Suprapubic skin (tissue), 4 donors: ENCODE measurements around the gene TECTA. TPM values are rescaled to one million over a fixed set of nuclear protein-coding genes. Genes with fewer than 3 reads are reported as not detected.

Source experiments
- DNase-seq, 2 donors: peaks; one replicate each; pipeline ENCODE4 v3.0.0-alpha.2; 2019; ENCODE audit warnings: low spot score in 2 of 2
- H3K27ac ChIP-seq: fragments of 200-600 bp; sonication (generic); one replicate; pipeline ENCODE4 v1.5.1; 2019
- H3K27me3 ChIP-seq: fragments of 200-600 bp; sonication (generic); one replicate; pipeline ENCODE4 v1.5.1; 2019
- H3K36me3 ChIP-seq: fragments of 200-600 bp; sonication (generic); one replicate; pipeline ENCODE4 v1.5.1; 2019
- H3K4me1 ChIP-seq: fragments of 200-600 bp; sonication (generic); one replicate; pipeline ENCODE4 v1.5.1; 2019
- H3K4me3 ChIP-seq: fragments of 200-600 bp; sonication (generic); one replicate; pipeline ENCODE4 v1.5.1; 2019; ENCODE audit warnings: mild to moderate bottlenecking
- H3K9me3 ChIP-seq: fragments of 200-600 bp; sonication (generic); one replicate; pipeline ENCODE4 v1.5.1; 2019
- EP300 ChIP-seq: sonication (generic); formaldehyde crosslinking; IDR thresholded peaks from one replicate; pipeline ENCODE4 v1.6.1; 2017; ENCODE audit warnings: antibody characterized with exemption
- POLR2A ChIP-seq, 2 donors: fragments of 450-650 bp; IDR thresholded peaks; one replicate each; pipeline ENCODE4 v1.6.1; 2017; ENCODE audit warnings: antibody characterized with exemption in 2 of 2, mild to moderate bottlenecking in 2 of 2, moderate library complexity in 2 of 2
- POLR2AphosphoS5 ChIP-seq, 3 donors: sonication (generic); formaldehyde crosslinking; IDR thresholded peaks; one replicate each; pipeline ENCODE4 v1.6.1; 2017; ENCODE audit warnings: antibody characterized with exemption in 3 of 3
- WGBS: methylation state at CpG from one replicate; pipeline ENCODE4 v1.1.5; 2018; 5-methylcytosine and 5-hydroxymethylcytosine counted together
- total RNA-seq, 4 donors: library from RNA; depleted of rRNA; stranded (reverse); fragments of >200 nt; gene quantifications; one replicate each; pipeline ENCODE4 v1.1.0, GENCODE V29; 2016
- TF ChIP-seq, protein P1 (sequence below), 2 donors: fragments of 200-600 bp in 1 of 2; fragments of 450-650 bp in 1 of 2; sonication (generic) in 1 of 2; IDR thresholded peaks; one replicate each; pipeline ENCODE4 v1.5.1; 2016 to 2019; ENCODE audit warnings: antibody characterized with exemption in 2 of 2, mild to moderate bottlenecking in 1 of 2, moderate library complexity in 1 of 2

The TECTA gene
- total RNA-seq, 4 donors from 2014 or later = 0.19 to 1.4 (median 0.62) TPM

DNA sequence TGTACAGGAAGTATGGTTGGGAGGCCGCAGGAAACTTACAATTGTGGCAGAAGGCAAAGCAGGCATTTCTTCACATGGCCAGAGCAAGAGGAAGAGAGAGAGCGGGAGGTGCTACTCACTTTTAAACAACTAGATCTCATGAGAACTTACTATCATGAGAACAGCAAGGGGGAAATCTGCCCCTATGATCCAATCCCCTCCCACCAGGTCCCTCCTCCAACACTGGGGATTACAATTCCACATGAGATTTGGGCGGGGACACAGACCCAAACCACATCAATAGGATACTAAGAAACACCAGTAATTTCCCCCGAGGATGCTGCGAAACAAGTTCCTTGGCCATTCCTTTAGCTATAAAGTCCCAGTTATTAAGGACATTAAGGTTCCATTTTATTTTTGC lies 97.4 kb downstream of the TECTA start:
- peaks cover 3% of the 10 kb centered on the region for H3K4me1 ChIP-seq
- H3K27me3 ChIP-seq = peaks cover 13% of the 10 kb centered on the region
- no peak for DNase-seq
- 72% methylated on average over 5 of the region's 5 CpGs for whole genome bisulfite sequencing
- no peaks in the 10 kb centered on the region for H3K9me3 ChIP-seq
- no peak overlapping the region for H3K27ac ChIP-seq
- no peak for TF ChIP-seq POLR2AphosphoS5 (IDR thresholded peaks at IDR 0.05)
- no peak for TF ChIP-seq EP300
- no peak for TF ChIP-seq POLR2A (IDR thresholded peaks at IDR 0.05)
- TF ChIP-seq, protein P1, sequence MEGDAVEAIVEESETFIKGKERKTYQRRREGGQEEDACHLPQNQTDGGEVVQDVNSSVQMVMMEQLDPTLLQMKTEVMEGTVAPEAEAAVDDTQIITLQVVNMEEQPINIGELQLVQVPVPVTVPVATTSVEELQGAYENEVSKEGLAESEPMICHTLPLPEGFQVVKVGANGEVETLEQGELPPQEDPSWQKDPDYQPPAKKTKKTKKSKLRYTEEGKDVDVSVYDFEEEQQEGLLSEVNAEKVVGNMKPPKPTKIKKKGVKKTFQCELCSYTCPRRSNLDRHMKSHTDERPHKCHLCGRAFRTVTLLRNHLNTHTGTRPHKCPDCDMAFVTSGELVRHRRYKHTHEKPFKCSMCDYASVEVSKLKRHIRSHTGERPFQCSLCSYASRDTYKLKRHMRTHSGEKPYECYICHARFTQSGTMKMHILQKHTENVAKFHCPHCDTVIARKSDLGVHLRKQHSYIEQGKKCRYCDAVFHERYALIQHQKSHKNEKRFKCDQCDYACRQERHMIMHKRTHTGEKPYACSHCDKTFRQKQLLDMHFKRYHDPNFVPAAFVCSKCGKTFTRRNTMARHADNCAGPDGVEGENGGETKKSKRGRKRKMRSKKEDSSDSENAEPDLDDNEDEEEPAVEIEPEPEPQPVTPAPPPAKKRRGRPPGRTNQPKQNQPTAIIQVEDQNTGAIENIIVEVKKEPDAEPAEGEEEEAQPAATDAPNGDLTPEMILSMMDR (IDR thresholded peaks at IDR 0.05) = no peak
- H3K4me3 ChIP-seq = no peak overlapping the region
- H3K36me3 ChIP-seq = no peaks in the 10 kb centered on the region

DNA sequence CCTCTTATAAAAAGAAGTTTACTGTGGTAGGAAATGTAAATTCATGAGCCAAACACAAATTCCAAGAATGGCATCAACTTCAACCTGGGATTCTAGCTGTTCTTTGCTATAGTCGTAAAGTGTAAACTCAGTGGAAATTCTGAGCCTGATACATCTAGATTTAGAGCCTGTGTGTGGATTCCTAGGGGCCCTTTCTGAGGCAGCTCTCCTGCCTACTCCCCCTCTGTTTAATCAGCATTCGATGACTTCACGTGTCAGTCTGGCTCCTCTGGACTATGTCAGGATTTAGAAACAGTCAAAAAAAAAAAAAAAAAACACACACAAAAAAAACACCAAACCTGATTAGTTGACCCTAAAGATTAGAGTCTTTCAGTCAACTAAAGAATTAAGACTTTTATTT lies 98.5 kb downstream of the TECTA start:
- Histone ChIP-seq H3K4me1 (peaks cover 3% of the 10 kb centered on the region), H3K9me3 (no peaks in the 10 kb centered on the region), H3K27me3 (peaks cover 13% of the 10 kb centered on the region), H3K27ac (no peak overlapping the region), H3K4me3 (no peak overlapping the region), H3K36me3 (no peaks in the 10 kb centered on the region)
- WGBS = 60% methylated on average over 3 of the region's 3 CpGs
- DNase-seq = no peak
- TF ChIP-seq EP300 (no peak), POLR2A (IDR thresholded peaks at IDR 0.05) (no peak), POLR2AphosphoS5 (IDR thresholded peaks at IDR 0.05) (no peak)
- TF ChIP-seq, protein P1 (IDR thresholded peaks at IDR 0.05) = no peak

DNA sequence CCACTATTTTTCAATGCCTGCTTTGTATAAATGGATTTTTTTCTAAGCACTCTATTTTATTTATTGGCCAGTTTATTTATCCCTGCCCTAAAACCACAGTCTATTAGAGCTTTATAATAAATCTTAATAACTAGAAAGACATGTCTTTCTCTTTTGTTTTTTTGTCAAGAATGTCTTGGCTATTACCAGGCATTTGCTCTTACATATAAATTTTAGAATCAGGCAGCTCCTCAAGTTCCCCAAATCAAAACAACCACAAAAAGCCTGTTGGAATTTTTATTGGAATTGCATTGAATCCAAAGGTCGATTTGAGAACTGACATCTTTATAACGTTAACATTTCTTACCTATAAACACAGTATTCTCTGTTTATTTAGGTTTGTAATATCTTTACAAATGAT lies 105.8 kb downstream of the TECTA start:
- no peak overlapping the region for H3K27ac ChIP-seq
- H3K36me3 ChIP-seq = no peaks in the 10 kb centered on the region
- no peak for DNase-seq
- no peaks in the 10 kb centered on the region for H3K27me3 ChIP-seq
- H3K9me3 ChIP-seq = no peaks in the 10 kb centered on the region
- H3K4me1 ChIP-seq = peaks cover 6% of the 10 kb centered on the region
- no peak overlapping the region for H3K4me3 ChIP-seq
- 26% methylated on average over 2 of the region's 2 CpGs for WGBS
- no peak for TF ChIP-seq EP300
- TF ChIP-seq POLR2A (IDR thresholded peaks at IDR 0.05) = no peak
- TF ChIP-seq, protein P1 (IDR thresholded peaks at IDR 0.05) = no peak
- TF ChIP-seq POLR2AphosphoS5 (IDR thresholded peaks at IDR 0.05) = no peak

DNA sequence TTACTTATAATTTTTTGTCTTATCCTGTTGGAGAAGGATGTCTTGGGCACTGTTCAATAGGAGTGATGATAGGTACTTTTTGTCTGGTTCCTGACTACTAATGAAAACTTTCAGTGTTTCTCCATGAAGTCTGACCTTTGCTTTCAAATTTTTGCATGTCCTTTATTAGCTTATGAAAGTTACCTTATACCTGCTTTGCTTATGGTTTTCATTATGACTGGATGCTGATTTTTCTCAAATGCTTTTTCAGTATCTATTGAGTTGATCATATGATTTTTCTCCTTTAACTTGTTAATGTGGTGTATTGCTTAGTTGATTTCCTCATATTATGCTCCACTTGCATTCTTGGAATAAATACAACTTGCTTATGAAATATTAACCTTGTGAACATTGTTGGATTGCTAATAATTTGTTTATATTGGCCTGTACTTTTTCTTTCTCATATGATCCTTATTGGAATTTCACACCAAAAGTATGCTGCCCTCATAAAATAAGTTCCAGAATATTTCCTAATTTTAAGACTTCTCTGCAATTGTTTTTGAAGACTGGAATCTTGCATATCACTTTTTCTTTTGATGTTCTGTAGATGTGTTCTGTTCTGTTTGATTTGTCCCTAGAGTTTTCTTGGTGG lies 106.6 kb downstream of the TECTA start:
- Histone ChIP-seq H3K4me1 (peaks cover 6% of the 10 kb centered on the region), H3K36me3 (no peaks in the 10 kb centered on the region), H3K27ac (no peak overlapping the region), H3K9me3 (no peaks in the 10 kb centered on the region), H3K4me3 (no peak overlapping the region), H3K27me3 (no peaks in the 10 kb centered on the region)
- DNase-seq = no peak
- TF ChIP-seq EP300 (no peak), POLR2A (IDR thresholded peaks at IDR 0.05) (no peak), POLR2AphosphoS5 (IDR thresholded peaks at IDR 0.05) (no peak)
- TF ChIP-seq, protein P1 (IDR thresholded peaks at IDR 0.05) = no peak

DNA sequence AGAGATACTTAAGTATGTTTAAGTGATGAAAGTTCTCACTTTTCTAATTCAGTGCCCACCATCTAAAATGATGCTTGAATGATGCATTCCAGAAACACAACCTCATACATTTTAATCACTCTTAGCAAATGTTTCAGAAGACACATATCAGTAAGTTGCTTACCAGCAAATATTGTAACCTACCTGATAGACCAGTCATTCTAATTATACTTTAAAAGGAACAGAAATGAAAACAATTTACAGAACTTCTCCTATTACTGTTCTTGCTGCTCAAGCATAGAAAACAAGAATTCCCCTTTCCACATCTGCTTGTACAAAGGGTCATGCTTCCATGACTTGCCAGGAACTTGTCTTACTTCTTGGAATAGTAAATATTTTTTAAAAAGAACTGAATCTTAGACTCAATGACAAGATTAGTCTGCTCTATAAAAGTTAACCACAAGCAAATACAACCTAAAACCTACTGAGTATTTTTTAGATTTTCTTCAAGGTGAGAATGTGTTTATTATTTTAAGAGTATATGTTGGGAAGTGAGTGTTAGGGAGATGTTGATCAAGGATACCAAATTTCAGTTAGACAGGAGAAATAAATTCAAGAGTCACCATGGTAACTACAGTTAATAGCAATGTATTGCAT lies 109.5 kb downstream of the TECTA start:
- no peak for DNase-seq
- H3K27me3 ChIP-seq = peaks cover 6% of the 10 kb centered on the region
- TF ChIP-seq, protein P1 (IDR thresholded peaks at IDR 0.05) = no peak
- TF ChIP-seq EP300 = no peak
- TF ChIP-seq POLR2AphosphoS5 (IDR thresholded peaks at IDR 0.05) = no peak
- TF ChIP-seq POLR2A (IDR thresholded peaks at IDR 0.05) = no peak

More for the DNA sequence above, 109.5 kb downstream of the TECTA start:
- Histone ChIP-seq H3K4me1 (peaks cover 6% of the 10 kb centered on the region), H3K36me3 (no peaks in the 10 kb centered on the region), H3K4me3 (no peak overlapping the region), H3K27ac (no peak overlapping the region), H3K9me3 (no peaks in the 10 kb centered on the region)
